Measurements from ENCODE around the gene CEP85L.

GRCh38 chr6:118501099-118501498 is 150.3 kb downstream of the CEP85L start:
- TF ChIP-seq POLR2A (IDR thresholded peaks at IDR 0.05; ENCODE audit: low read depth, low read length): no peak
- TF ChIP-seq POLR2AphosphoS5 (IDR thresholded peaks at IDR 0.05; ENCODE audit: low read depth, low read length): no peak
